Measurements from ENCODE around the gene SERTAD2.

SERTAD2 gene

DNA sequence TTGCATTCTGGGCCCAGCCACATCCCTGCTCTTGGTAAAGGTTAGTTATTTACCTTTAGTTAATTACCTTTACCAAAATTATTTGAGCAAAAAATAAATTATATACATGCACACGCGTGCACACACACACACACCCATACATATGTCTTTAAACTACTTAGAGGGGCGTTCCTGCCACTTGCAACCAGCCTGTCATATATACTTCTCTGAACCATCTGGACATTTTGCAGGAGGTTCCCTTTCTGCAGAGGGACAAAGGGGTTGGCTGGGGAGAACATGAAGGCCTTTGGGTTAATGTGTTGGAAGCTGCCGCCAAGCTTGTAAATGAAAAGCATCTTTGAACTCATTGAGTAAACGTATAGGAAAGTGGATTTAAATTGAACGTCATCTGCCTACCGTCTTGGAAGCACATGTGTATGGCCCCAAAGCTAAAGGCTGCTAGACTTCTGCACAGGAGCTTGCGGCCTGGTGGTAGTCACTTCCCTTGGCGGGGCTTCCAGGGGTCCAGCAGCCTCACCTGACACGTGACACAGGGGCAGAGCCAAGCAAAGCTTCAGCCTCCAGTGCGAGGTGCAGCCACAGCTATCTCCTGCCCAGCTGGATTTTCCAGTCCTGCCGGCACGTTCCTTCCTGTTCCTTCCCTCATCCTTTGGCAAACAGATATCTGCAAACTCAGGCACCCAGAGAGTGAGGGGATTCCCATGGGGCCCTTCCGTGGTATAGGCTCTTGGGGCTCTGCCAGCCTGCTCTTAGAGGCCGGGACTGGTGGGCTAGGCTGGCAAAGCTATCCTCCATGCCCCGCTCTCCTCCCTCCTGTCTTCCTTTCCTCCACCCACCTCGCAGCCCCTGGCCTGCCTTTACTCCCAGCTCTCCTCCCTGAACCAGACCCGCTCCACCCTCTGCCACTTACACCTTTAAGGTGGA, 46.1 kb downstream of the SERTAD2 start:
- DNase-seq: no peak

DNA sequence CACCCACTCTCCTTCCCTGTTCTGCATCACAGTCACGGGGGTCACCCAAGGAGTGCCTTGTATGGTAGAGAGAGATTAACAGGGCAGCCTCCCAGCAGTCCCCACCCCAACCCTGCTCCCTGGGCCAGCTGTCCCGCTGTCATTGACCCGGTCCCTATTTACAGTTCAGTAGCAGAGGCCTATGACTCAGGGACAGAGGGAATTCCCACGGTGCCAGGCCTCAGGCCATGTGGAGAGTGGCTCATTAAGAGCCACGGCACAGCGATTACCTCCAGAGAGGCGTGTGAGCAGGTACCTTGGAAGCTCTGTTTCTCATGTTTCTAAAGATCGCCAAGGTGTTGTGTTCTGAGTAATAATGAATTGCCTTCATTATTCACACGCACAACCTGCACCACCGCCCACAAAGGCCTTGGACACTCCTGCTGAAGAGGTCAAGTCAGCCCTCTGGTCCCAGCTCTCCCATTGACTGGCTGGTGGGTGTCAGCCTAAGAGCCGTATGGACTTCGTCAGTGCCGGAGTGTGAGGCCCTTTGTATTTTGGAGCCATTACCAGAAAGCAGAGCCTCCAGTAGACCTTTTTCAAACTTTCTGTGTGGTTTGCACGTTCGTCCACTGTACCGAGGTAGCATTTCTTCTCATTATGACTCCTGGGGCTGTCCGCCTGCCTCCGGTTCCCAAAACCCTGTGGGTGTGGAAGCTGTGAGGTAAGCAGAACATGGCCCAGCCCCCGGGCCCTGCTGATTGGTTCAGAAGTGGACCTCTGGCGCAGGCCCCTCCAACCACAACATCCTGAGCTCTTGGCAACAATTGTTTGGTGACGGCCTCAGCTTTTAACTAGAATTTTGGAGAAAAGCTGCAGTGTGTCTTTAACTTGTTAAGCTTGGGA, 47.0 kb downstream of the SERTAD2 start:
- peak; percentile 91 for DNase-seq

- no peak for DNase-seq
These were observed 47.7 kb downstream of the SERTAD2 start for GRCh38 chr2:64605991-64606478.

DNA sequence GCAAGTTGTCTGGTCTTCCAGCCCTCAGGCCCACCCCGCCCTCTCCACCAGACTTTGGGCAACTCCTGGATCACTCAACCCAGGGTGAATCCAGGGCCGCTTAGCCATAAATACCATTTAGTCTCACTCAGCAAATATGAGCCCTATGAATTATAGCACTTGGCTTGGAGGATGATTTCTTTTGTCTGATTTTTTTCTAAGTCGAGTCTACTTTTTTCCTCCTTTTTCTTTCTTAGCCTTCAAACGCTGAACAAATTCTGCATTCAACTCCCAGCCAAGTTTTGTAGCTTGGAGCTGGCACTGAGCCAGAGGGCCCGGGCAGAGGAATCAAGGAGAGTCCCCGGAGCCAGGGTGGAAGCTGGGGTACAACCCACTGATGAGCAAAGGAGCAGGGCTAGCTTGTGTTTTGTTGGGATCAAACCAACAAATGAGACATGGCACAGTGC, 48.7 kb downstream of the SERTAD2 start:
- no peak for DNase-seq

- no peak for DNase-seq
These were observed 49.6 kb downstream of the SERTAD2 start for GRCh38 chr2:64604155-64604554.

DNA sequence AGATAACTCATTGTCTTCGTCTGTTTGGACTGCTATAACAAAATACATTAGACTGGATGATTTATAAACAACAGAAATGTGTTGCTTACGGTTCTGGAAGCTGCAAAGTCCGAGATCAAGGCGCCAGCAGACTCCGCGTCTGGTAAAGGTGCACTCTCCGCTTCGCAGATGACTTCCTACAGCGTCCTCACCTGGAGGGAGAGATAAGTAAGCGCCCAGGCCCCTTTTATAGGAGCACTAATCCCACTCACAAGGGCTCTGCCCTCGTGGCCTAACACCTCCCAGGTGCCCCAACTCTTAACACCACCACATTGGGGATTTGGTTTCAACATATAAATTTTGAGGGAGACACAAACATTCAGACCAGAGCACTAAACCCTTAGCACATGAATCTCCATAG, 51.3 kb downstream of the SERTAD2 start:
- DNase-seq: no peak

DNA sequence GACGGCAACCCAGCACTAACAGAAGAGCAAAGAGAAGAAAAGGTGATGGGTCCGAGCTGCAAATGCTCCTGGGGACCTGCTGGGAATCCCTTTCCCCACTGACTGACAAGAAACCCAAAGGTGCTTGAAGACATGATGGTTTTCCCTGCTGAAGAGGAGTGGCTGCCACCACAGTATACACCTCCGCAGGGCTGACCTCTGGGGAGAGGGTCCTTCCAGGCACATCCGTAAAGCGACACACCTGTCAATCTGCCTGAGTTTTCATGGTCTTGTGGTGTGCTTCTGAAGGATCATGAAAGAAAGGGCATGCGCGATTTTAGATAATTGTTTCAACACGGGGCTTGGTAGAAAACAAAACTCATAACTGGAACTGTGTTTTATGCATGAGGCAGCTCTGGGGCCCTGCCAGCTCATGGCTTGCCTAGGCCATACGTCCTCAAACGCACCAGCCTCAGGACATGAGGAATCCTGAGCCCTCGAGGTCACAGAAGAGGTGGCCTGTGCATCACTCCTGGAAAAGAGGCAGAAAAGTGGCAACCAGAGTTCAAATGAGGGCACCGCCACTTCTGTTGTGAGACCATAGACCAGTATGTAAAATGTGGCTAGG, 51.8 kb downstream of the SERTAD2 start:
- DNase-seq: no peak

DNA sequence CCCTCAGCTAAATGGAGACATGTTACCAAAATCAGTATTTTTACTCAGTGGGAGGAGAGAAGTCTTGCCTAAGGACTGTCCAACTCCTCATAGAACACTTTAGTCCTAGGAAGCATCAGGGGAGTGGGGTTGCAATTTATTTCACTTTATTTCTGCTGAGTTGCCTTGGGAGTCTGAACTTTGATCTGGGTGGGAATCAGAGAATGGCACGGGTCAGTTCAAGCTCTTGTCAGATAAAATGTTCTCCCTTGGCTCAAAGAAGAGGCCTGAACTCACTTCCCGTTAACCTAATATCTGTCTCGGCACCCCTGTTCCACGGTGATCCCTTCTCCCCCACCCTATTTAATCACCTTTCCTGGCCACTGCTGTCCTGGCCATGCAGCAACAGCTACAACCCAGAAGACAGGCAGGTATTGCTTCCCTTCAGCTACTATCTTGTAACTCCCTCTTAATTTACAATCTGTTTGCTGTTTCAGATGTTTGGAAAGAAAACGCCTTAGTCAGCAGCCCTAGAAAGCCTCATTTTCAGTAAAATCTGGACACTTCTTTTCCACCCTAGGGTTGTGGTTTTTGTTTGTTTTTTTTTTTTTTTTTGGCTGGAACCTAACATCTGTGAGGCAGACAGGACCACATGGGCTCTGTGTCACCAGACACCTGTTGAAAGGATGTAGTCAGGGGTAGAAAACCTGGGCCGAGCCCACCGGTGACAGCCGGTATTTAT, 52.5 kb downstream of the SERTAD2 start:
- DNase-seq: no peak

DNA sequence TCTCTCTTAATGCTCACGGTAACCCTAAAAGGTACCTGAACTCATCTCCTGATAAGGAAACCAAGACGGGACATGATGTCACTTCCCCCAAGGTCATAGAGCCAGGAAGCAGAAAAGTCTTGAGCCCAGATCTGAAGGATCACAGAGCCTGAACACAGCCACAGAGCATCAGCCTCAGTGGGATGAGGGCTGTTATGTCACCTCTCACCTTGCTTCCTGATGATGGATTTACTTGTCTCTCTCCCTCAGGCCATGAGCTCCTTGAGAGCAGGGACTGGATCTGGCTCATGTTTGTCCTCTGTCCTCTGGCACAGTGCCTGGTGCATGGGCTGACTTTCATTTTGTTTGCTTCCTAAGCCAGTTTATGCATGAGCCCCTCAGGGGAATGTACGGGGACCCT, 54.2 kb downstream of the SERTAD2 start:
- DNase-seq: no peak

DNA sequence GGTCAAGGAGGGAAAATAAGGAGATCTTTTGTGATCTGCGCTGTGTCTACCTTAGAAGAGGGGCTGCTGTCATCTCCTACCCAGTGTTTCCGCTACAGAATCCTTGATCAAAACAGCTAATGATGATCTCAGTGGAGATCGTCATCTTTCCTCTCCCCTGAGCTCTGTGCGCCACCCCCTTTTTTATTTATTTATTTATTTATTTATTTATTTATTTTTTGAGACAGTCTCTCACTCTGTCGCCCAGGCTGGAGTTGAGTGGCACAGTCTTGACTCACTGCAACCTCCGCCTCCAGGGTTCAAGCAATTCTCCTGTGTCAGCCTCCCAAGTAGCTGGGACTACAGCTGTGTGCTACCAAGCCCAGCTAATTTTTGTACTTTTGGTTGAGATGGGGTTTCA, 55.5 kb downstream of the SERTAD2 start:
- no peak for DNase-seq

GRCh38 chr2:64595397-64596176, 58.1 kb downstream of the SERTAD2 start:
- no peak for DNase-seq

GRCh38 chr2:64594226-64594989, 59.3 kb downstream of the SERTAD2 start:
- DNase-seq: no peak

DNA sequence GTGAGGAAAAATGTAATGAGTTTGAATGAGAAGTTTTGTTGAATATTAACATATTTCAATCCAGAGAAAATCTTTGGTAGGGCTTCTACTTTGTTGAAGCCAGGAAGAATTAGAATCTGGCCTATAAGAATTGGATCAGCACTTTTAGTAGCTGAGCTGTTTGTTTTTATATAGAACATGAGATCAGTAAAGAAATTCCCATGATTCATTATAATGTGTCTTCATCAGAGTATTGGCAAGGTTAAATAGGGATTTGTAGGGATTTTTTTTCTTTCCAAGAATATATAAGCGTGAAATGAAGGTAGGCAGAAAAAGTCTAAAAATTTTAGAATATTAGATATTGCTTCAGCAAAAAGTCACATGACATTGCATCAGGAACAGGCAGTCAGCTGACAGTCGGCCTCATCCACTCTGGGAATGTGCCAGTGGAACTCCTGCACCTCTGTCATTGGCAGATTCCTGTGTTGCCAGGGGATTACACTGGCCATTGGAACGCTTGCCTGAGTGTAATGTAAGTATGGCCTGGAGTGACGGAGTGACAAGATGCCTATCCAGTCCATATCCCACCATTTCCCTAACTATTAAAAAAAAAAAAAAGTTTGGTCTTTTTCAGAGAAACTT, 60.6 kb downstream of the SERTAD2 start:
- no peak for DNase-seq

- DNase-seq: no peak
These were observed 62.5 kb downstream of the SERTAD2 start for GRCh38 chr2:64591188-64591587.

DNA sequence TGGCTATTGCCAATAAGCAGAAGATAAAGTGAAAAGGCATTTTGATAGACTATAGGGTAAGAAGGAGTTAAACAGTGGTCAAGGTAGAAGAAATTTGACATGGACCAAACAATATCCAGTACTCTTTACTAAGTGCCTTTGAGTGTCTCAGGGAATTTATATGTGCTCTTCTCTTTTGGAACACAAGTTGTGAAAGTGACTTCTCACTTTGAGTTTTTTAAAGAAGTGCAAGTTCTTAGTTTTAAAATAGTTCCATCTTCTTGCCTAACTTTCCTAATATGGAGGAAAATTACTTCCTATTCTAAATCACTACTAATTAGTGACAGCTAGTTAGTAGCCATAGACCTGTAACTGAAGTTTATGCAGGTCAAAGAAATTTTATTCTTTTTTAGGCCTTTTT, 66.2 kb downstream of the SERTAD2 start:
- no peak for DNase-seq

- peak; percentile 68 to 71 for DNase-seq
These were observed 66.7 kb downstream of the SERTAD2 start for GRCh38 chr2:64586883-64587481.

GRCh38 chr2:64586054-64586453, 67.7 kb downstream of the SERTAD2 start:
- DNase-seq: no peak

DNA sequence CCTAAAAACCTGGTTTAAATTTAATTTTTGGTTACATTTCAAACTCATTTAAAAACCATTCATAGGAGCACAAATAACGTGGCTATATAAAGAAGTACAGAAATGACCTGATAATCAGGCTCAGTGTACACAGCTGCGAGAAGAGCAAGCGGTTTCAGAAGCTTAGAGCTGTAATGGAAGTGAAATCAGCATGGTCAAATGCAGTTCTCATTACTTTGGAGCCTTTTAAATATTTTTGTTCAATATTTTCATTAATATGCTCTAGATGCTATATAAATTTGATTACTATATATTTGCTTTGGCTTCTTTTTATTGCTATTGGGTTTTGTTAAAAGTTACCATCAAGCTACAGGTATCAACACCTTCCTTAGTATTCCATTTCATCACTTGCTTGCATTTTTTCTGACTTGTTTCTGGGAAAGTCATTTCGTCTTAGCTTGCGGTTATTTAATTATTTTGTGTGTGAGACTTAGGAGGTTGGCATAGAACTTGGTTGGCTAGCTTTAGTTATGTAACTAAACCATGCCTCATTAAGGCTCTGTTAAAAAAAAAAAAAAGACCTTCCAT, 70.9 kb downstream of the SERTAD2 start:
- DNase-seq: no peak

GRCh38 chr2:64581777-64582539, 71.8 kb downstream of the SERTAD2 start:
- no peak for DNase-seq

Data from AML-193 (cell line).